HUES48 (cell line): ENCODE results near the gene NRSN1.

Source experiments
- H3K27ac ChIP-seq: one replicate; pipeline ENCODE4 v1.7.0; 2013; ENCODE audit warnings: low read depth, low read length, inconsistent platforms
- H3K27me3 ChIP-seq: 2 replicates; pipeline ENCODE4 v1.6.1; 2013; ENCODE audit warnings: mild to moderate bottlenecking, low read length; ENCODE audit not compliant: control insufficient read depth, insufficient read depth
- H3K36me3 ChIP-seq: 2 replicates; pipeline ENCODE4 v1.6.1; 2013; ENCODE audit warnings: low read length; ENCODE audit not compliant: control insufficient read depth, insufficient read depth
- H3K4me1 ChIP-seq: 2 replicates; pipeline ENCODE4 v1.6.1; 2013; ENCODE audit warnings: mild to moderate bottlenecking, low read length; ENCODE audit not compliant: control insufficient read depth, insufficient read depth
- H3K4me3 ChIP-seq: 2 replicates; pipeline ENCODE4 v1.5.1; 2013; ENCODE audit warnings: mild to moderate bottlenecking, low read depth, low read length
- H3K9ac ChIP-seq: 2 replicates; pipeline ENCODE4 v1.6.1; 2013; ENCODE audit warnings: mild to moderate bottlenecking, low read depth, low read length, moderate library complexity
- H3K9me3 ChIP-seq: 2 replicates; pipeline ENCODE4 v1.6.1; 2013; ENCODE audit warnings: low read length; ENCODE audit not compliant: control insufficient read depth, insufficient read depth

Gene NRSN1

GRCh38 chr6:24125980-24126379 is at the start of gene NRSN1:
TSS of gene NRSN1 (plus strand) at chr6:24126215. CDS start at chr6:24134328, 8,113 bp downstream.
- H3K36me3 ChIP-seq = no peaks in the 10 kb centered on the region
- peak within 1 kb of the TSS; percentile 86 for H3K4me3 ChIP-seq
- peaks cover 10% of the 10 kb centered on the region for H3K4me1 ChIP-seq
- no peak within 1 kb of the TSS for H3K9ac ChIP-seq
- H3K27ac ChIP-seq = no peak within 1 kb of the TSS
- H3K9me3 ChIP-seq = no peaks in the 10 kb centered on the region
- peaks cover 4% of the 10 kb centered on the region; the same call in 1 of the 2 replicates for H3K27me3 ChIP-seq

- no peak overlapping the region for H3K27ac ChIP-seq
- no peaks in the 10 kb centered on the region for H3K4me1 ChIP-seq
- peaks cover 9% of the 10 kb centered on the region; the same call in 1 of the 2 replicates for H3K9me3 ChIP-seq
- H3K36me3 ChIP-seq = no peaks in the 10 kb centered on the region
- H3K4me3 ChIP-seq = no peak overlapping the region
- no peaks in the 10 kb centered on the region for H3K27me3 ChIP-seq
- H3K9ac ChIP-seq = no peak overlapping the region
Measured at GRCh38 chr6:24078200-24078599, 47.8 kb upstream of the NRSN1 start.

- Histone ChIP-seq H3K27ac (no peak overlapping the region), H3K27me3 (no peaks in the 10 kb centered on the region), H3K4me1 (no peaks in the 10 kb centered on the region), H3K36me3 (no peaks in the 10 kb centered on the region), H3K9me3 (peaks cover 9% of the 10 kb centered on the region; the same call in 1 of the 2 replicates), H3K9ac (no peak overlapping the region), H3K4me3 (no peak overlapping the region)
Measured at GRCh38 chr6:24079076-24079475, 46.9 kb upstream of the NRSN1 start.

- peaks cover 9% of the 10 kb centered on the region; the same call in 1 of the 2 replicates for H3K9me3 ChIP-seq
- H3K4me3 ChIP-seq = no peak overlapping the region
- no peaks in the 10 kb centered on the region for H3K4me1 ChIP-seq
- no peaks in the 10 kb centered on the region for H3K36me3 ChIP-seq
- H3K9ac ChIP-seq = no peak overlapping the region
- H3K27me3 ChIP-seq = no peaks in the 10 kb centered on the region
- no peak overlapping the region for H3K27ac ChIP-seq
Measured at GRCh38 chr6:24080711-24081110, 45.3 kb upstream of the NRSN1 start.

GRCh38 chr6:24089736-24090135 is 36.3 kb upstream of the NRSN1 start:
- no peak overlapping the region for H3K9ac ChIP-seq
- no peaks in the 10 kb centered on the region for H3K27me3 ChIP-seq
- H3K4me3 ChIP-seq = no peak overlapping the region
- no peaks in the 10 kb centered on the region for H3K4me1 ChIP-seq
- no peak overlapping the region for H3K27ac ChIP-seq
- H3K9me3 ChIP-seq = no peaks in the 10 kb centered on the region
- H3K36me3 ChIP-seq = no peaks in the 10 kb centered on the region

GRCh38 chr6:24092407-24092806 is 33.6 kb upstream of the NRSN1 start:
- H3K9ac ChIP-seq = no peak overlapping the region
- no peaks in the 10 kb centered on the region for H3K4me1 ChIP-seq
- H3K27me3 ChIP-seq = no peaks in the 10 kb centered on the region
- no peaks in the 10 kb centered on the region for H3K9me3 ChIP-seq
- H3K27ac ChIP-seq = no peak overlapping the region
- no peak overlapping the region for H3K4me3 ChIP-seq
- H3K36me3 ChIP-seq = no peaks in the 10 kb centered on the region

- no peaks in the 10 kb centered on the region for H3K4me1 ChIP-seq
- no peaks in the 10 kb centered on the region for H3K27me3 ChIP-seq
- H3K9ac ChIP-seq = no peak overlapping the region
- H3K4me3 ChIP-seq = no peak overlapping the region
- H3K27ac ChIP-seq = no peak overlapping the region
- no peaks in the 10 kb centered on the region for H3K9me3 ChIP-seq
- no peaks in the 10 kb centered on the region for H3K36me3 ChIP-seq
Measured at GRCh38 chr6:24093381-24093780, 32.6 kb upstream of the NRSN1 start.

GRCh38 chr6:24099181-24099580 is 26.8 kb upstream of the NRSN1 start:
- Histone ChIP-seq H3K27me3 (no peaks in the 10 kb centered on the region), H3K36me3 (no peaks in the 10 kb centered on the region), H3K4me3 (no peak overlapping the region), H3K27ac (no peak overlapping the region), H3K9me3 (no peaks in the 10 kb centered on the region), H3K4me1 (no peaks in the 10 kb centered on the region), H3K9ac (no peak overlapping the region)

- Histone ChIP-seq H3K9me3 (no peaks in the 10 kb centered on the region), H3K27me3 (no peaks in the 10 kb centered on the region), H3K4me3 (no peak overlapping the region), H3K27ac (no peak overlapping the region), H3K36me3 (no peaks in the 10 kb centered on the region), H3K9ac (no peak overlapping the region), H3K4me1 (no peaks in the 10 kb centered on the region)
Measured at GRCh38 chr6:24100024-24100769, 25.8 kb upstream of the NRSN1 start.

GRCh38 chr6:24100770-24101155 is 25.3 kb upstream of the NRSN1 start:
- Histone ChIP-seq H3K36me3 (no peaks in the 10 kb centered on the region), H3K9me3 (no peaks in the 10 kb centered on the region), H3K27me3 (no peaks in the 10 kb centered on the region), H3K4me3 (no peak overlapping the region), H3K4me1 (no peaks in the 10 kb centered on the region), H3K9ac (no peak overlapping the region), H3K27ac (no peak overlapping the region)

- no peaks in the 10 kb centered on the region for H3K4me1 ChIP-seq
- no peaks in the 10 kb centered on the region for H3K36me3 ChIP-seq
- H3K9me3 ChIP-seq = no peaks in the 10 kb centered on the region
- no peaks in the 10 kb centered on the region for H3K27me3 ChIP-seq
- H3K9ac ChIP-seq = no peak overlapping the region
- no peak overlapping the region for H3K4me3 ChIP-seq
- no peak overlapping the region for H3K27ac ChIP-seq
Measured at GRCh38 chr6:24105191-24105590, 20.8 kb upstream of the NRSN1 start.
